ENCODE results near the gene RPE.

Gene RPE

GRCh38 chr2:210003359-210003758 is 921 bp downstream of the RPE start:
- no peak for DNase-seq

- DNase-seq: no peak
Observed at GRCh38 chr2:210004881-210005280, 2.4 kb downstream of the RPE start.

- DNase-seq: no peak
Observed at GRCh38 chr2:210007895-210008294, 5.5 kb downstream of the RPE start.

DNA sequence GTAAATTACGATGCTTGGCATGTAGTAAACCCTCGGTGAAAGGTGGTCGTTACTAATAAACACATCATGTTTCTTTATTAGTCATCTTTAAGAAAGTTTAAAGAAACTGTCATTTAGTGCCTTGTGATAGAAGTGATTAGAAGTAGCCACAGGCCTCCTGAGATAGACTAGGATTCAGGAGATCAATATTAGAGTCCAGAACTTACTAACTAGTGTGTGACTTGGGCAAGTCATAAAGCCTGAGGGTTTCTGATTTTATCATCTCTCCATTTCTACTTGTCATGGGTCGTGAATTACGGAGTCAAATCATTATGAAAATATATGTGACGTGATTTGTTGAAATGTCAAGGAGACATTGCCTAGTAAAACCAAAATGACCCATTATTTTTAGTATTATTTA is 6.7 kb downstream of the RPE start:
- no peak for DNase-seq

GRCh38 chr2:210009896-210010295 is 7.5 kb downstream of the RPE start:
- no peak for DNase-seq

- DNase-seq: no peak
Observed at GRCh38 chr2:210020138-210020537, 17.7 kb downstream of the RPE start.

GRCh38 chr2:210022824-210023223 is 20.4 kb downstream of the RPE start:
- no peak for DNase-seq

DNA sequence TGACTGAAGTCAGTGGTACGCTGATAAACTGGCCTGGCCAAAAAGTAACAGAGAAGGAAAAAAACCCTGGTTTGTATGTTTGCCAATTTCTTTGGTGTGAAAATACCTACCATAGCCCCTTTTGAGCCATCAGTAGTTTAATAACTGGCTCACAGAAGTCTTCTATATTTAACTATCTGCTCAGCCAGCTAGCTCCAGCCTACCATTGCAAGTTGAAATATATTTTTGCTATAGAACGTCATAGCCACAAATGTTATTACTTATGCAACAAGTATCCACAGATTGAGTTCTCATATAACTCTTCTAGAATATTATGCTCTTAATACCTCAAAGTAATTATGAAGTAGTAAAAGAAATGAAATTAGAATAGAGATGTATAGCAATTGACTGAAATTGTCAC is 25.2 kb downstream of the RPE start:
- DNase-seq: no peak

- no peak for DNase-seq
Observed at GRCh38 chr2:210028178-210028577, 25.7 kb downstream of the RPE start.

- no peak for DNase-seq
Observed at GRCh38 chr2:210034087-210034683, 31.7 kb downstream of the RPE start.

DNA sequence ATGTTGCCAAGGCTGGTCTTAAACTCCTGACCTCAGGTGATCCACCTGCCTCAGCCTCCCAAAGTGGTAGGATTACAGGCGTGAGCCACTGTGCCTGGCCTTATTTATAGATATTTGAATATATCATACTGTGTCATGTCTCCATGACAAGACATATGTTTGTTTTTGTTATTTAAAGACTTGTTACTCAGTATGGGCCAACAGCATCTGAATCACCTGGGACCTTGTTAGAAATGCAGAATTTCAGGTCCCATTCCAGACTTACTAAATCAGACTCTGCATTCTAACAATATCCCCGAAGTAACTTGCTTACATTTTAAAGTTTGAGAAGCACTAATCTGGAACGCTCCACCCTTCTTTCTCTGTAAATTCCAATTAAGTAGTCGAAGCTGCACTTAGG is 33.2 kb downstream of the RPE start:
- DNase-seq: no peak

DNA sequence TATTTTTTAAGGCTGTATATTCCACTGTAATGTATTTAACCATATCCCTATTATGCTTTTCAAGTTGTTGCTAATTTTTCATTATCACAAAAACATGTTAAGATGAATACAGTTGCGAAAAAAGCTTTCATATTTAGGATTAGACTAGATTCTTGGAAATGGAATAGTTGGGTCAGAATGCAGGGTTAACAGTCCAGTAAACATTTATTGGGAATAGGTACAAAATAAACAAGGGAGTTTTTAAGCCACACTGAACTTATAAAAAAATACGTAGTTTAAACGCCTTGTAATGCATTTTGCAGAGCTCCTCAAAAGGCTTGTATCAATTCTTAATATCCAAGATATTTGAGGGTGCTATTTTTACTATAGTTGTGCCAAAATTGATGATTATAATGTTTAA is 35.6 kb downstream of the RPE start:
- no peak for DNase-seq

DNA sequence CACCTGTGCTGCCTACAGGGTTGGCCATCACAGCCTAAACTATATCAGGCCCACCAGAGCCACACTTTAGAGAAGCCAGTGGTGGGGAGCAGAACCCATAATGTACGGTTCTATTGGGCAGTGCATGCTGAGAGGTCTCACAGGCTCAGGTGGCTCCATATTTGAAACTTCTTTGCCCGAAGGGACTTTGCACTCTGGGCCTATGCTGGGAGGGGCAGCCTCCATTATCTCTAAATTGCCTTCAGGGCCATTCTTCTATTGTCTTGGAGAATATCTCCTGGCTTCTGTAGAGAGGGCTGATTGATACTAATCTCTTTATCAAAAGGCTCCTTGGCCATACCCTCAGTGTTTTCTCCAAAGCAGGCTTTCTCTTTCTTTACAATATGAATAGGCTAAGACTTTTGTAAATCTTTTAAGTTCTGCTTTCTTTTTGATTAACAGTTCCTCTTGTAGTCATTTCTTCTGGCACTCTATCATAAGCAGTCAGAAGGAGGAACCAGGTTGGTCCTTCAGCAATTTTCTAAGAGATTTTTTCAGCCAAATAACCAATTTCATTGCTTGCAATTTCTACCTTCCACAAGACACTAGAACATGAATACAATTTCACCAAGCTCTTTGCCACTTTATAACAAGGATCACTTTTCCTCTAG is 44.5 kb downstream of the RPE start:
- DNase-seq: no peak

GRCh38 chr2:210049831-210050230 is 47.4 kb downstream of the RPE start:
- DNase-seq: peak in 1 of 2 experiments; percentile 8

DNA sequence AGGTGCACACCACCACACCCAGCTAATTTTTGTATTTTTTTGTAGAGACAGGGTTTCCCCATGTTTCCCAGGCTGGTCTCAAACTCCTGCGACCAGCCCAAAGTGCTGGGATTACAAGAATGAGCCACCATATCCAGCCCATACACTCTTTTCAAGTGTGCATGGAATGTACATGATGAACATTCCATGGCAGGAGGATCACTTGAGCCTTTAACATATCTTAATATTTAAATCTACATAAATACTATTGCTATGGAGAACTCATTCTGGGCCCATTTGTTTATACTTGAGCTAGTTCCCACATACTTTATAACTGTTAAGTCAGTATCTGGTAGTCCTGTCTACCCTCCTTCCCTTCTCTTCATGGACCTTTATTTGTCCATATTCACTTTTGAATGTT is 48.4 kb downstream of the RPE start:
- DNase-seq: no peak

DNA sequence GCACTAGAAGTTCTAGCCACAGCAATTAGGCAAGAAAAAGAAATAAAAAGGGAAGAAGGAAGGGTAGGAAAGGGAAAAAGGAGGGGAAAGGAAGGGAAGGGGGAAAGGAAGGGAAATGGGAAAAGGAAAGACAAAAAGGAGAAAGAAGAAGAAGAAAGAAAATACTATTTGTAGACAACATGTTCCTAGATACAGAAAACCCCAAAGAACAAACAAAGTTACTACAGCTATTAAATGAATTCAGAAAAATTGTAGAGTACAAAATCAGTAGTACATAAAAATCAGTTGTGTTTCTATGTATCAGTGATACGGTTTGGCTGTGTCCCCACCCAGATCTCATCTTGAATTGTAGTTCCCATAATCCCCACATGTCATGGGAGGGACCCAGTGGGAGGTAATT is 52.3 kb downstream of the RPE start:
- DNase-seq: no peak

GRCh38 chr2:210055825-210056224 is 53.4 kb downstream of the RPE start:
- DNase-seq: no peak

GRCh38 chr2:210063306-210063705 is 60.9 kb downstream of the RPE start:
- no peak for DNase-seq

Measured in NCI-H446 (cell line).